Epithelial cell of proximal tubule (primary cell): ENCODE results near the gene ELK4. TPM values are rescaled to one million over a fixed set of nuclear protein-coding genes. Genes with fewer than 3 reads are reported as not detected.
A peak's percentile ranks its signal among the peaks of the same experiment; 100 is the strongest.

Experiments
- DNase-seq: peaks from one replicate; pipeline ENCODE4 v3.0.0-alpha.2; 2011; ENCODE audit warnings: low read depth
- H3K4me3 ChIP-seq: 2 replicates; pipeline ENCODE4 v1.5.1; 2011; ENCODE audit warnings: low read depth, mild to moderate bottlenecking, low read length
- total RNA-seq: library from RNA; depleted of rRNA; stranded (reverse); fragments of >200 nt; gene quantifications from 2 replicates; pipeline ENCODE4 v1.2.3, GENCODE V29; 2015
- TF ChIP-seq, protein P1 (sequence below): conservative IDR thresholded peaks from 2 replicates; pipeline ENCODE4 v1.5.1; 2012; ENCODE audit warnings: low read depth, mild to moderate bottlenecking, low read length

ELK4 gene
- total RNA-seq, 1 donor from 2014 or later, result 12.8 TPM

DNA sequence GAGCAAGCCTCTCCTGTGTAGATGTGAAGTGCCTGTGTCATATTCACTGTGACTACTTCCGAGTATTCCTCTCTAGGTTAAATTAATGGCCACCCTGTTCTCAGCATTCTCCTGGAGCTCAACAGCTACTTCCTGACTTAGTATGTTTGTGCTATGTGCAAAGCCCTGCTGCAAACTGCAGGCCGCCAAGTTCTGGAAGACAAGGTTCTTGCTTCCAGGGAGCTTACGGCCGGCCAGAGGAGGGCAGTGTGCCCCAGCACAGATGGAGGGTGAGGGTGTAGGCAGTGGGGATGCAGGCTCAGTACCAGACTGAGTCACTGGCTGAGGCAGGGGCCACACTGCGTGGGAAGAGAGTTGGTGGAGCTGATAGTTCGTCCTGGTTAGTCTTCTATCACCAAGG lies 43.2 kb downstream of the ELK4 start:
- TF ChIP-seq, protein P1, sequence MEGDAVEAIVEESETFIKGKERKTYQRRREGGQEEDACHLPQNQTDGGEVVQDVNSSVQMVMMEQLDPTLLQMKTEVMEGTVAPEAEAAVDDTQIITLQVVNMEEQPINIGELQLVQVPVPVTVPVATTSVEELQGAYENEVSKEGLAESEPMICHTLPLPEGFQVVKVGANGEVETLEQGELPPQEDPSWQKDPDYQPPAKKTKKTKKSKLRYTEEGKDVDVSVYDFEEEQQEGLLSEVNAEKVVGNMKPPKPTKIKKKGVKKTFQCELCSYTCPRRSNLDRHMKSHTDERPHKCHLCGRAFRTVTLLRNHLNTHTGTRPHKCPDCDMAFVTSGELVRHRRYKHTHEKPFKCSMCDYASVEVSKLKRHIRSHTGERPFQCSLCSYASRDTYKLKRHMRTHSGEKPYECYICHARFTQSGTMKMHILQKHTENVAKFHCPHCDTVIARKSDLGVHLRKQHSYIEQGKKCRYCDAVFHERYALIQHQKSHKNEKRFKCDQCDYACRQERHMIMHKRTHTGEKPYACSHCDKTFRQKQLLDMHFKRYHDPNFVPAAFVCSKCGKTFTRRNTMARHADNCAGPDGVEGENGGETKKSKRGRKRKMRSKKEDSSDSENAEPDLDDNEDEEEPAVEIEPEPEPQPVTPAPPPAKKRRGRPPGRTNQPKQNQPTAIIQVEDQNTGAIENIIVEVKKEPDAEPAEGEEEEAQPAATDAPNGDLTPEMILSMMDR, result peak; percentile 70
- DNase-seq, result no peak
- no peak overlapping the region for H3K4me3 ChIP-seq

DNA sequence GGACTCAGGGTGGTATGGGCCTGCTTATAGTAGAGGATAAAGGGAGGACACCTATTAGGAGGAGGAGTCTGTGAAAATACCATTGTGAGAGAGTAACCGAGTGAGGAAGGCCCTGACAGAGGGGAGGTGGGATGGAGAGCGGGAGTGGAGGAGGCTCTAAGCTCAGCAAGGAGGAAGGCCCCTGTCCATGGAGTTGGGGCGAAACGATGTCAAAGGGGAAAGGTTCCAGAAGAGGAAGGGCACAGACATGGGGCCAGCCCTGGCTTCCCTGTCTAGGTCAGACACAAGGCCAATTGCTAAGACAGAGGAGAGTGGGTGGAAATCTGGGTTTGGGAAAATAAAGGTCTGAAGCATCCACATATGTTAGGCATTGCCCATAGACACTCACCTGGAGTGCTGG lies 44.2 kb downstream of the ELK4 start:
- TF ChIP-seq, protein P1, result no peak
- no peak for DNase-seq
- H3K4me3 ChIP-seq, result no peak overlapping the region

DNA sequence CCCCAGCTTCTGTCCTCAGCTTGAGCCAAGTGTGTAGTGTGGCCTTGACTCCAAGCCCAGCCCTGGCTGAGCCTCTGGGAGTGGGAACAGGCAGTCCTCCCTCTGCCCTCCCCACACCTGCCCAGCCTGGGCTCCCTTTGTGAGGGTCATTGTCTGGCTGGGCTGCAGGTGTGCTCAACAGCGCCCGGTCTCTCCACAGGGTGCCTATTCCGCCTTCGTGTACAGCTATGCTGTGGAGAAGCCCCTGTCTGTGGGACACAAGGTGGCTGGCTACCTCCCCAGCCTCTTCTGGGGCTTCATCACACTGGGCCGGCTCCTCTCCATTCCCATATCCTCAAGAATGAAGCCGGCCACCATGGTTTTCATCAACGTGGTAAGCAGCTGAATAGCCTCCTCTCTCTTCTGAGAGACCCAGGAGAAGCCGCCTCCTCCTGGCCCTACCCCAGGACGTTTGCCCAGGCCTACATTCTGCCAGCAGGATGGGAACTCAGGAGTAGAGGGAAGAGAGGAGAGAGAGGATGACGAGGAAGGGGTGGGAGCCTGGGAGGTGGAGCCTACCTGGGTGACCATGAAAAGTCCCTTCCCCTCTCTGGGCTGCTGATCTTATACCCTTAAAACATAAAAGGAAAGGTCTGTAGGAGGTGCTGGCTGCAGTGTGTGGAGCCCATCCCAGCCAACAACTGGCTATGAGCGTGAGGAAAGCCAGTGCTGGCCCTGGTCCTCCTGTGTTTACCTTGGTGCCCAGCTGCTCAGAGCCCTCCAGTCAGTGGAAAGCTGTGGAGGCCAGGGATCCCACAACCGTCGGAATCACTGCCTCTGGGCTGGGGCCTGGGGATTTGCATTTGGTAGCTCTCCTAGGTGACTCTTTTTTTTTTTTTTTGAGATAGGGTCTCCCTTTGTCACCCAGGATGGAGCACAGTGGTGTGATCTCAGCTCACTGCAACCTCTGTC lies 45.7 kb downstream of the ELK4 start:
- DNase-seq, result no peak
- H3K4me3 ChIP-seq, result no peak overlapping the region
- TF ChIP-seq, protein P1, result no peak

DNA sequence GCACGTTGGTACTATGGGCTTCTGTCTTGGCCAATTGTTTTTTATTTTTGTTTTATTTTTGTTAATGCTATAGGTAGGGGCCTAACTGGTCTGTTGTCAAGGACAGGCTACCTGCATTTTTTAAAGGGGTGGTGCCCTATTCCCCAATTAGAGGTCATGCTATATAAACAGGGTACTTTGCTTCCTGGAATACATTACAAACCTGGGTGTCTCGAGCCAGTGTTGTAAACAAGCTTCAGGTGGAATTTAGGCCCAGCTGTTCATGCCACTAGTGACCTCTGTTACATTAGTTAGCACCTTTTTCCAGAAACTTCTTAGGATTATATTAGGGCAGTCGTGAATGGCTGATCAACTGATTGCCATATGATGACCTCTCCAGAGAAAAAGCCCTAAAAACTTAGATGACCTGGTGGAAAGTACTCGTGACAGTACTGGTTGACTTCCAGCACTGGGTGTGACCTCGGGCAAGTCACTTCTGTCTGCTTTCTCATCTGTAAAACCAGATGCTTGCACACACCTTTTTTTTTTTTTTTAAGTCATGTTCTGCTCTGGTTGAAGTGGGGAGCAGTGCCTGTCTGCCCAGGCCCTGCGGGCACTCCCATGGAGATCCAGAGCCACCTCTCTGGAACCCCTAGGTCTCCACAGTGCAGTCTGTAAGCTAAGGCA lies 46.5 kb downstream of the ELK4 start:
- TF ChIP-seq, protein P1, result no peak
- H3K4me3 ChIP-seq, result no peak overlapping the region
- DNase-seq, result no peak

DNA sequence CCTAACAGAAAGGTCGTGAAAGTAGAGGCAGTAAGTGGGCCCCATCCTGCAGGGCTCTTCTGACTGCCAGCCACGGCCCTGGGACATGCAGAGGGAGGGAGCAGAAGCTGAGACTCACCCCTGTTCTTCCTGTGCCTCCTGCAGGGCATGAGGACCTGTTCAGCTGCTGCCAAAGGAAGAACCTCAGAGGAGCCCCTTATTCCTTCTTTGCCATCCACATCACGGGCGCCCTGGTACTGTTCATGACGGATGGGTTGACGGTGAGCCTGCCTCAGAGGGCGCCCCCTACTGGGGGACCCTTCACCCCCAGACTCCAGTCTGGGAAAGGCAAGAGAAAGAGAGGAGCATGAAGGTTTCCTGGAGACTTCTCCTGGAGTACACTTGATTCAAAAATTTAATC lies 47.1 kb downstream of the ELK4 start:
- TF ChIP-seq, protein P1, result peak; percentile 49
- DNase-seq, result no peak
- H3K4me3 ChIP-seq, result no peak overlapping the region

DNA sequence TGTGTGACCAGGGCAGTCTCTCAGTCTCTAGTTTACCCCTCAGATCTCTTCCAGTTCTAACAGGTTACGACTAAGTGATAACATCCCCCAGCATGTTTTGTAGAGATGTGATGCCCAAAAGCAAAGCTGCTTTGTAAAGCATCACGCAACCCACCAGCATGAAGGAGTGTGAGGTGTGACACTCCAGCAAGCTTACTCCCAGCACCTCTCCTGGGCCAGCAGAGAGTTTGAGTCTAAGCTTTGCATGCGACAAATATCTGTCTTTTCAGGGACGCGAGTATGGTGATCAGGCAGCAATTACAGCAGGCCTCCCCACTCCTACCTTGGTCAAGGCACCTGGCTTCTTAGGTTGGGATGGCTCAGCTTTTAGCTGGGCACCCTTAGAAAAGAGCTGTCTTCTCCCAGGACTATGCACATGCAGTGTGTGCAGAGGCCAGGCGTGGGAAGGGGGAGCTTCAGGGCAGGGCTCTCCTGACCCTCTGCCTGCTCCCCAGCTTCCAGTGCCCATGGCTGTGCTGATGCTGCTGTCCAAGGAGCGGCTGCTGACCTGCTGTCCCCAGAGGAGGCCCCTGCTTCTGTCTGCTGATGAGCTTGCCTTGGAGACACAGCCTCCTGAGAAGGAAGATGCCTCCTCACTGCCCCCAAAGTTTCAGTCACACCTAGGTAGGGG lies 48.2 kb downstream of the ELK4 start:
- no peak overlapping the region for H3K4me3 ChIP-seq
- DNase-seq, result no peak
- TF ChIP-seq, protein P1, result no peak
